Peyer's patch (tissue), 4 donors: ENCODE data around the gene PRR5.

Source experiments
- POLR2A ChIP-seq, 2 donors: fragments of 450-650 bp; IDR thresholded peaks; one replicate each; pipeline ENCODE4 v1.5.1; 2017; ENCODE audit warnings: antibody characterized with exemption in 2 of 2, mild to moderate bottlenecking in 2 of 2, moderate library complexity in 2 of 2
- TF ChIP-seq, protein P1 (sequence below), 6 experiments: fragments of 450-650 bp in 4 of 6; fragments of 200-600 bp in 2 of 6; sonication (generic) in 1 of 6; IDR thresholded peaks; one replicate each; pipeline ENCODE4 v1.5.1; 2017 to 2019; ENCODE audit warnings: antibody characterized with exemption in 6 of 6, mild to moderate bottlenecking in 3 of 6, moderate library complexity in 1 of 6

DNA sequence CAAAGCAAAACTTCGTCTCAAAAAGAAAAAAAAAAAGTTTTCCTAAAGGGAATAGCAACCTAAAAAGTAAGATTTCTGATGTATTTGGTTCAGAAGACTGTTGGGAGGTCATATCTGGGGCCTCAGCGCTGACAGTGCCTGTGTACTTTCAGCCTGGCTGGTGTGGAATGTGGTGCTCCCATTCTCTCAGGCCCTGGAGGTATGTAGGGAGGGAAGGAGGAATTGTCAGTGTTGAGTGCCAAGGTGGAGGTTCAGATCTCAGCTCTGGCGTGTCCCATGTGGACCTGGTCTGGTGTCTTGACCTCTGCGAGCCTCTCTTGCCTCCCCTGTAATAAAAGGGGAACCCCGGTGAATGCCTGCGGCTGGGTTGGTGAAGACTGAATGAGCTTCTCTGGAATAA lies 22.4 kb downstream of the PRR5 start:
- TF ChIP-seq, protein P1, sequence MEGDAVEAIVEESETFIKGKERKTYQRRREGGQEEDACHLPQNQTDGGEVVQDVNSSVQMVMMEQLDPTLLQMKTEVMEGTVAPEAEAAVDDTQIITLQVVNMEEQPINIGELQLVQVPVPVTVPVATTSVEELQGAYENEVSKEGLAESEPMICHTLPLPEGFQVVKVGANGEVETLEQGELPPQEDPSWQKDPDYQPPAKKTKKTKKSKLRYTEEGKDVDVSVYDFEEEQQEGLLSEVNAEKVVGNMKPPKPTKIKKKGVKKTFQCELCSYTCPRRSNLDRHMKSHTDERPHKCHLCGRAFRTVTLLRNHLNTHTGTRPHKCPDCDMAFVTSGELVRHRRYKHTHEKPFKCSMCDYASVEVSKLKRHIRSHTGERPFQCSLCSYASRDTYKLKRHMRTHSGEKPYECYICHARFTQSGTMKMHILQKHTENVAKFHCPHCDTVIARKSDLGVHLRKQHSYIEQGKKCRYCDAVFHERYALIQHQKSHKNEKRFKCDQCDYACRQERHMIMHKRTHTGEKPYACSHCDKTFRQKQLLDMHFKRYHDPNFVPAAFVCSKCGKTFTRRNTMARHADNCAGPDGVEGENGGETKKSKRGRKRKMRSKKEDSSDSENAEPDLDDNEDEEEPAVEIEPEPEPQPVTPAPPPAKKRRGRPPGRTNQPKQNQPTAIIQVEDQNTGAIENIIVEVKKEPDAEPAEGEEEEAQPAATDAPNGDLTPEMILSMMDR (IDR thresholded peaks at IDR 0.05) = no peak
- TF ChIP-seq POLR2A (IDR thresholded peaks at IDR 0.05) = no peak
